ENCODE data around the gene IL17RB. TPM values are rescaled to one million over a fixed set of nuclear protein-coding genes. Genes with fewer than 3 reads are reported as not detected.
A peak's percentile ranks its signal among the peaks of the same experiment; 100 is the strongest.

Gene IL17RB
- total RNA-seq, 1 experiment from 2014 or later: not detected

- intact Hi-C loops (cut with micrococcal nuclease; ENCODE audit: unreplicated experiment): no loop called here
- ChIA-PET POLR2A (ENCODE audit: low non-redundant PET) (no interaction called here), CTCF (no interaction called here)
- Histone ChIP-seq H3K27me3 (replicated peaks; ENCODE audit: insufficient read depth, low read depth, low read length, poor library complexity) (no peaks in the 10 kb centered on the region), H3K4me3 (ENCODE audit: low read depth, low read length, poor library complexity, severe bottlenecking) (no peak overlapping the region), H3K4me1 (ENCODE audit: insufficient read depth, low read length, poor library complexity, severe bottlenecking) (no peaks in the 10 kb centered on the region), H3K9me3 (ENCODE audit: low read depth, low read length, poor library complexity, severe bottlenecking) (no peaks in the 10 kb centered on the region), H3K27ac (ENCODE audit: low read depth, low read length, poor library complexity, severe bottlenecking) (no peak overlapping the region), H3K36me3 (ENCODE audit: insufficient read depth, low read length, poor library complexity, severe bottlenecking) (no peaks in the 10 kb centered on the region)
- no peak for TF ChIP-seq EZH2 (IDR thresholded peaks at IDR 0.05; ENCODE audit: borderline replicate concordance, low read depth, low read length, poor library complexity, severe bottlenecking)
- TF ChIP-seq CTCF (conservative IDR thresholded peaks at IDR 0.05; ENCODE audit: low read depth, low read length): no peak
- BruUV-seq (replicated peaks): no TSS peak
- DNase-seq (ENCODE audit: low spot score): no peak
Measured at GRCh38 chr3:53863145-53863544, 16.8 kb downstream of the IL17RB start.

- no TSS peak for BruUV-seq (replicated peaks)
- intact Hi-C loops (cut with micrococcal nuclease; ENCODE audit: unreplicated experiment): no loop called here
- CTCF ChIA-PET: no interaction called here
Measured at GRCh38 chr3:53865732-53866499, 19.5 kb downstream of the IL17RB start.

GRCh38 chr3:53880396-53881345, 34.3 kb downstream of the IL17RB start:
- H3K27me3 ChIP-seq (replicated peaks; ENCODE audit: insufficient read depth, low read depth, low read length, poor library complexity): no peaks in the 10 kb centered on the region
- no peaks in the 10 kb centered on the region for H3K9me3 ChIP-seq (ENCODE audit: low read depth, low read length, poor library complexity, severe bottlenecking)
- peak overlapping the region; percentile 77 for H3K4me3 ChIP-seq (ENCODE audit: low read depth, low read length, poor library complexity, severe bottlenecking)
- intact Hi-C loops (cut with micrococcal nuclease; ENCODE audit: unreplicated experiment): no loop called here
- BruUV-seq (replicated peaks): no TSS peak
- peaks cover 5% of the 10 kb centered on the region for H3K4me1 ChIP-seq (ENCODE audit: insufficient read depth, low read length, poor library complexity, severe bottlenecking)
- CTCF ChIA-PET: no interaction called here
- H3K27ac ChIP-seq (ENCODE audit: low read depth, low read length, poor library complexity, severe bottlenecking): no peak overlapping the region
- no peak for DNase-seq (ENCODE audit: low spot score)
- H3K36me3 ChIP-seq (ENCODE audit: insufficient read depth, low read length, poor library complexity, severe bottlenecking): peaks cover 32% of the 10 kb centered on the region
- POLR2A ChIA-PET (ENCODE audit: low non-redundant PET): no interaction called here
- TF ChIP-seq EZH2 (IDR thresholded peaks at IDR 0.05; ENCODE audit: borderline replicate concordance, low read depth, low read length, poor library complexity, severe bottlenecking): no peak
- TF ChIP-seq CTCF (conservative IDR thresholded peaks at IDR 0.05; ENCODE audit: low read depth, low read length): no peak

More at GRCh38 chr3:53865732-53866499, 19.5 kb downstream of the IL17RB start:
- H3K27me3 ChIP-seq (replicated peaks; ENCODE audit: insufficient read depth, low read depth, low read length, poor library complexity): no peaks in the 10 kb centered on the region
- POLR2A ChIA-PET (ENCODE audit: low non-redundant PET): no interaction called here
- no peak for TF ChIP-seq EZH2 (IDR thresholded peaks at IDR 0.05; ENCODE audit: borderline replicate concordance, low read depth, low read length, poor library complexity, severe bottlenecking)
- no peak for TF ChIP-seq CTCF (conservative IDR thresholded peaks at IDR 0.05; ENCODE audit: low read depth, low read length)
- no peak overlapping the region for H3K4me3 ChIP-seq (ENCODE audit: low read depth, low read length, poor library complexity, severe bottlenecking)
- no peaks in the 10 kb centered on the region for H3K36me3 ChIP-seq (ENCODE audit: insufficient read depth, low read length, poor library complexity, severe bottlenecking)
- DNase-seq (ENCODE audit: low spot score): no peak
- H3K9me3 ChIP-seq (ENCODE audit: low read depth, low read length, poor library complexity, severe bottlenecking): no peaks in the 10 kb centered on the region
- no peak overlapping the region for H3K27ac ChIP-seq (ENCODE audit: low read depth, low read length, poor library complexity, severe bottlenecking)
- no peaks in the 10 kb centered on the region for H3K4me1 ChIP-seq (ENCODE audit: insufficient read depth, low read length, poor library complexity, severe bottlenecking)
